HG03520 (cell line): ENCODE results near the gene ARHGAP20.
"Not testable (repeated sequence)": the region's sequence is repeated elsewhere in the genome, so short reads cannot be mapped to it uniquely, and the experiment has no call there.

ENCODE experiments used
- ATAC-seq: cut with Tn5 transposase; IDR thresholded peaks from one replicate; pipeline ENCODE4 v1.9.1; 2021; ENCODE audit warnings: mild to moderate bottlenecking, moderate library complexity; ENCODE audit not compliant: unreplicated experiment

Gene ARHGAP20

GRCh38 chr11:110716361-110716760, 4.1 kb upstream of the ARHGAP20 start:
- ATAC-seq: no peak

GRCh38 chr11:110715541-110715940, 3.3 kb upstream of the ARHGAP20 start:
- no peak for ATAC-seq

GRCh38 chr11:110713449-110713776, 1.2 kb upstream of the ARHGAP20 start:
- no peak for ATAC-seq

GRCh38 chr11:110712659-110713448, 617 bp upstream of the ARHGAP20 start:
- no peak for ATAC-seq

GRCh38 chr11:110711448-110711775, 825 bp downstream of the ARHGAP20 start:
- ATAC-seq: no peak

- ATAC-seq: no peak
Observed at GRCh38 chr11:110710628-110711381, 1.4 kb downstream of the ARHGAP20 start.

- no peak for ATAC-seq
Observed at GRCh38 chr11:110704210-110704864, 7.9 kb downstream of the ARHGAP20 start.

GRCh38 chr11:110691926-110692325, 20.3 kb downstream of the ARHGAP20 start:
- ATAC-seq: no peak

- no peak for ATAC-seq
Observed at GRCh38 chr11:110689306-110689705, 22.9 kb downstream of the ARHGAP20 start.

GRCh38 chr11:110679323-110679975, 32.8 kb downstream of the ARHGAP20 start:
- no peak for ATAC-seq

- ATAC-seq: no peak
Observed at GRCh38 chr11:110675548-110675947, 36.7 kb downstream of the ARHGAP20 start.

GRCh38 chr11:110665689-110666465, 46.4 kb downstream of the ARHGAP20 start:
- ATAC-seq: no peak

GRCh38 chr11:110655967-110656366, 56.3 kb downstream of the ARHGAP20 start:
- ATAC-seq: no peak

- ATAC-seq: no peak
Observed at GRCh38 chr11:110654456-110654855, 57.8 kb downstream of the ARHGAP20 start.

GRCh38 chr11:110645253-110645652, 67.0 kb downstream of the ARHGAP20 start:
- no peak for ATAC-seq

- no peak for ATAC-seq
Observed at GRCh38 chr11:110634370-110634769, 77.9 kb downstream of the ARHGAP20 start.

GRCh38 chr11:110631551-110631950, 80.7 kb downstream of the ARHGAP20 start:
- ATAC-seq: no peak

- ATAC-seq: no peak
Observed at GRCh38 chr11:110629594-110629993, 82.6 kb downstream of the ARHGAP20 start.

- no peak for ATAC-seq
Observed at GRCh38 chr11:110621826-110622225, 90.4 kb downstream of the ARHGAP20 start.

- ATAC-seq: not testable (repeated sequence)
Observed at GRCh38 chr11:110619366-110619765, 92.9 kb downstream of the ARHGAP20 start.

- no peak for ATAC-seq
Observed at GRCh38 chr11:110614031-110614430, 98.2 kb downstream of the ARHGAP20 start.
